GM18520 (cell line): ENCODE results near the gene TRO.

ENCODE experiments used
- ATAC-seq: cut with Tn5 transposase; IDR thresholded peaks from one replicate; pipeline ENCODE4 v1.9.1; 2021; ENCODE audit not compliant: unreplicated experiment

Gene TRO

DNA sequence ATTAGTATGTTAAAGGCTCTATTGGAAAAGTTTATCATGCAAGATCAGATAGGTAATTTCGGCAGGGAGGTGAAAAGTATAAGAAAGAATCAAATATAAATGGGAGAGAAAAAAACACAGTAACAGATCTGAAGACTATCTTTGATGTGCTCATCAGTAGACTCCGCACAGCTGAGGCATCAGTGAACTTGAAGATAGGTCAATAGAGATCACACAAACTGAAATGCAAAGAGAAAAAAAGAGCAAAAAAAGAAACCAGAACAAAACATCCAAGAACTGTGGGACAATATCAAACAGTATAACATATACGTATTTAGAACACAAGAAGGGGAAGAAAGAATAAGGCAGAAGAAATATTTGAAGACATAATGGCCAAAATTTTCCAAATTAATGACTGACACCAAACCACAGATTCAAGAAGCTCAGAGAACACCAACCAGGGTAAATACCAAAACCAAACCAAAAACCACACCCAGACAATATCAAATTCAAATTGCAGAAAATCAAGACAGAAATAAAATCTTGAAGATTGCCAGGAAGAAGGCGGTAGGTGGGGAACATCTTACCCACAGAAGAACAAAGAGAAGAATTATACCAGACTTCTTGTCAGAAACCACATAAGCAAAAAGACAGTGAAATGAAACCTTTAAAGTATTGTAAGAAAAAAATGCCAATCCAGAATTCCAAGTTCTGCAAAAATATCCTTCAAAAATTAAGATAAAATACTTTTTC is 44.3 kb downstream of the TRO start:
- ATAC-seq: no peak

- ATAC-seq: no peak
Measured at GRCh38 chrX:54977387-54977786, 56.8 kb downstream of the TRO start.

GRCh38 chrX:54978448-54978847 is 57.8 kb downstream of the TRO start:
- ATAC-seq: no peak

- no peak for ATAC-seq
Measured at GRCh38 chrX:54979432-54979831, 58.8 kb downstream of the TRO start.

- no peak for ATAC-seq
Measured at GRCh38 chrX:54980334-54980733, 59.7 kb downstream of the TRO start.
